Measurements from ENCODE around the gene RGS9BP.
"Not testable (repeated sequence)": the region's sequence is repeated elsewhere in the genome, so short reads cannot be mapped to it uniquely, and the experiment has no call there.

Gene RGS9BP

GRCh38 chr19:32695506-32695905, 19.9 kb downstream of the RGS9BP start:
- DNase-seq (ENCODE audit: low spot score), result peak; percentile 53

- not testable (repeated sequence) for DNase-seq (ENCODE audit: low spot score)
Measured at GRCh38 chr19:32696771-32697170, 21.1 kb downstream of the RGS9BP start.

DNA sequence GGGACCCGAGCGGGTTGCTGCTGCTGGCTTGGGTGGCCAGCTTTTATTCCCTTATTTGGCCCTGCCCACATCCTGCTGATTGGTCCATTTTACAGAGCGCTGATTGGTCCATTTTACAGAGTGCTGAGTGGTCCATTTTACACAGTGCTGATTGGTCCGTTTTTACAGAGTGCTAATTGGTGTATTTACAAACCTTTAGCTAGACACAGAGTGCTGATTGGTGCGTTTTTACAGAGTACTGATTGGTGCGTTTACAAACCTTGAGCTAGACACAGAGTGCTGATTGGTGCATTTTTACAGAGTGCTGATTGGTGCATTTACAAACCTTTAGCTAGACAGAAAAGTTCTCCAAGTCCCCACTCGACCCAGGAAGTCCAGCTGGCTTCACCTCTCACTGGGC, 24.5 kb downstream of the RGS9BP start:
- not testable (repeated sequence) for DNase-seq (ENCODE audit: low spot score)

GRCh38 chr19:32702010-32702409, 26.4 kb downstream of the RGS9BP start:
- no peak for DNase-seq (ENCODE audit: low spot score)

GRCh38 chr19:32704006-32704405, 28.4 kb downstream of the RGS9BP start:
- DNase-seq (ENCODE audit: low spot score), result not testable (repeated sequence)

DNA sequence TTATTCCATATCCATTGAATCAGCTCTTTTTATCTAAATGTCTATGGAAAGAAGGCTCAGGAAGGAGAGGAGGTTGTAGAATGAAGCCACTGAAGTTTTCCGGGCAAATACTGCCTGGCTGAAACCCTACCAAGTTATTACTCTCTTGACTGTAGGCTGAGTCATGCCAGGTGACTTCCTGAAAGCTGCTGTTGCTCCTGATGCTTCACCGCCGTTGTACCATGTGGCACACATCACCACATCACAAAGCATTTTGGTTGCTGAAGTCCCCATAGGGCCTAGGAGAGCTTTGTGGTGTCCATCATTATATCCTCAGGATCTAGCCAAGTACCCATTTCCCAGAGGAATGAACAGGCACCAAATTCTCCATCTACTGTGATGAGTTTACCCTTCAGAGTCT, 32.8 kb downstream of the RGS9BP start:
- no peak for DNase-seq (ENCODE audit: low spot score)

GRCh38 chr19:32709032-32709431, 33.4 kb downstream of the RGS9BP start:
- DNase-seq (ENCODE audit: low spot score), result no peak

DNA sequence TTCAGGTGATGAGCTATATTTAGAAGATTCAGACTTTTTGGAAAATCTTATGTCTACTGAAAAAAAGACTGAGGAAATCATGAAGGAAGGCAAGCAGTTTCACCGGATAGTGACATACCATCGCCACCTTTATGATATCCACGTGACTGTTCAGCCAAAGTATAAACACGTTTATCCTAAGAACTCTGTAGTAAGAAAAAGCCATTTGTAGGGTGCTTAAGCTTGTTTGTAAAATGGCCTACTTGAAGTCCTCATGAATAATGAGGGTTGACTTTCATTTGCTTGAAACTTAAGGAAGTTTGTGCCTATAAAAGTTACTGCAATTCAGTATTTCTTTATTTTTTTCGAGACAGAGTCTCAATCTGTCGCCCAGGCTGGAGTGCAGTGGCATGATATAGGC, 36.1 kb downstream of the RGS9BP start:
- no peak for DNase-seq (ENCODE audit: low spot score)

DNA sequence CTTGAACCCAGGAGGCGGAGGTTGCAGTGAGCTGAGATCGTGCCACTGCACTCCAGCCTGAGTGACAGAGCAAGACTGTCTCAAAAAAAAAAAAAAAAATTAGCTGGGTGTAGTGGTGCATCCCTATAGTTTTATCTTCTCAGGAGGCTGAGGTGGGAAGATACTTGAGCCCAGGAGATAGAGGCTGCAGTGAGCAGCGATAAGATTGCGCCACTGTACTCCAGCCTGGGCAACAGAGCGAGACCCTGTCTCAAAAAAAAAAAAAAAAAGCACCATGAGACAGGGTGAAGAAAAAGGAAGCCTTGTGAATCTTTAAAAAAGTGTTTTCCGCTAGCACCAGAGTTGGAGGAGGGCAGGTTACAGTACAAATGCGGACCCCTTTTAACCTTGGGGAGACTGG, 40.6 kb downstream of the RGS9BP start:
- DNase-seq (ENCODE audit: low spot score), result not testable (repeated sequence)

DNA sequence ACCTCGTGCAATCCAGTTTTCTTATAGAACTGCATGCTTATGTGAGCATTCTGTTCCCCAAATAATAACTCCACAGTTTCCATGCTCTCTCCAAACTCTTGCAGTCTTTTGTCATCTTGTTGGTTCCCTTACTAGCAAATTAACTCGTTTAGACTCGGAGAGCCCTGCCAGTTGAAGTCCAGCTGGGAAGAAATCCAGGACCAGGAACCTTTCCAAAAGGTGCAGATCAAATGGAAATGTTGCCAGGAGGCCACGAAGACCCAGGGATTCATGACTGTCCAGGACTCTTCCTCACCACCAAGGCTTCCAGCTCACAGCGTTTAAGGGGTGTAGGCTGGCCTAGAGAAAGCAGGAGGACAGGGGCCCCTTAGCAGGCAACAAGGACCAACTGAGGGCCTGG, 41.8 kb downstream of the RGS9BP start:
- no peak for DNase-seq (ENCODE audit: low spot score)

DNA sequence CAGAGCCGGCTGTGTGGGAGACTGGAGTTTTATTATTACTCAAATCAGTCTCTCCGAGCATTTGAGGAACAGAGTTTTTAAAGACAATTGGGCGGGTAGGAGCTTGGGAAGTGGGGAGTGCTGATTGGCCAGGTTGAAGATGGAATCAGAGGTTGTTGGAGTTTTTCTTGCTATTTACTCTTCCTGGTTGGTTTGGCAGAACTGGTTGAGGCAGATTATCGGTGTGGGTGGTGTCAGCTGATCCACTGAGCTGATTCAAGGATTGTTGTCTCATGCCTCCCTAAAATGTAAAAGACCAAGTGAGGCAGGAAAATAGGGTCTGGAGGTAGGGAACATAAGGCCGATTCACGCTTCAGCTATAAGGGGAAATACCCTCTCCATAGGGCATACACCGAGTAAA, 42.6 kb downstream of the RGS9BP start:
- no peak for DNase-seq (ENCODE audit: low spot score)

GRCh38 chr19:32719611-32720059, 44.0 kb downstream of the RGS9BP start, which contains the start of gene TDRD12:
Gene TDRD12, plus strand, starts transcription at chr19:32719767. Its CDS starts 306 bp downstream, at chr19:32720073.
- DNase-seq (ENCODE audit: low spot score), result no peak

DNA sequence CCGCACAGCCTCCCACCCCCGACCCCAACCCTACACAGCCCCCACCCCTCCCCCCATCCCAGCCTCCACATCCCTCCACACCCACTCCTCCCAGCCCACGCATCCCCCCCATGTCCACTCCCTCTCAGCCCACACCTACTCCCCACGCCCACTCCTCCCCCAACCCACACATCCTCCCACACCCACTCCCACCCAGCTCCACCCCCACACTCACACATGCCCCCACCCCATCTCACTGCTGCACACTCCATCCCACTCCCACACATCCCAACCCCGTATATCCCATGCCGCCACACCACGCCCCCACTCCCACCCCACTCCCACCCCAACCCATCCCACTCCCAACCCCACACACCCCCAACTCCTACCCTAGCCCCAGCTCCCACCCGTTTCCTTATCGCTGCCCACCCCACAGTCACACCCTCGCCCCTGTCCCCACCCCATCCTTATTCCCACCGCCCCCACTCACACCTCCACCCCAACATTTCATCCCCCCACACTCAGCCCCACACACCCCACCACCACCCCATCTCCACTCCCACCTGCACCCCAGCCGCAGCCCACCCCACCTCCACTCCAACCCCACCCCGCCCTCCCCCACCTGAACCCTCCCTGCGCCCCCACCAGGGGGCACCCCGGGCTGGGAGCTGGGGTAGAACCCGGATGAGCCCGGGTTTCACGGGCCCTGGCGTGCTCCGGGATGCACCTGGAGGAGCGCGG, 44.7 kb downstream of the RGS9BP start:
- no peak for DNase-seq (ENCODE audit: low spot score)

DNA sequence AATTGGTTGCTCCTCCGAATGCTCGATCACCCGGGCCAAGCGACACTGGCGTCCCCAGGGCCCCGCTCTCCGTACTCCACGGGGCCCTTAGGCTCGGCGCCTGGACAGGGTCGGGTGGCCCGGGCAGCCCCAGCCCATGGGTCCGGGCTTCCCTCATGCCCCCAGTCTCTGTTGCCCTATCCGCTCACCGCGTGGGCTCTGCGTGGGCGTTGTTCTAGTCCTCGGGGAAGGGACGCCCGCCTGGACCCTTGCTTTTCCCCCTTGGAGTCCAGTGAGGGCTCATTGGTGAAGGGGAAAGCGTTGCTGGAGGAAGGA, 45.2 kb downstream of the RGS9BP start:
- DNase-seq (ENCODE audit: low spot score), result no peak
